ENCODE measurements around the gene CALHM3. TPM values are rescaled to one million over a fixed set of nuclear protein-coding genes. Genes with fewer than 3 reads are reported as not detected.
"Not testable (repeated sequence)": the region's sequence is repeated elsewhere in the genome, so short reads cannot be mapped to it uniquely, and the experiment has no call there.

Gene CALHM3
- not detected in 2 replicates for total RNA-seq (2014; rRNA removed; shearing (Covaris generic))

GRCh38 chr10:103479135-103479534 lies at the start of gene CALHM3:
TSS of gene CALHM3 (minus strand) at chr10:103479240. CDS start at chr10:103479032, 208 bp downstream.
- in situ Hi-C loops (cut with HindIII; ENCODE audit: low sequenced_read_pairs): no loop called here
- DNase-seq (ENCODE audit: low spot score): no peak

DNA sequence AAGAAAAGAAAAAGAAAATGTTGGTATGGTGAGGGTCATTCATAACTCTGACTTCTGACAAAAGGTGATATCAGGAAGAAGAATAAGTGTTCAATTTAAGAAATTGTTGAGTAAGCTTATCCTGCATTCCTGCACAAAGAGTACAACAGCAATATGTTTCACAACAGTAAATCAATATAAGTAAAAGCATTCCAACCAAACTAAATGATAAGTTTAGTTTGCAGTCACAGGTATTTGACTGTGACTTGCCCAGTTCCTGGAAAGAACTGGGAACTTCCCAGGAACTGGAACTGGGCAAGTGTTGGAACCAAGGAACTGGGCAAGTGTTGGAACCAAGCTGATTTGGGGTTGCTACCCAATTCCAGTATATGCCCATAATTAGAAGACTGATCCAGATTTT lies 49.5 kb upstream of the CALHM3 start:
- in situ Hi-C loops (cut with HindIII; ENCODE audit: low sequenced_read_pairs): no loop called here
- DNase-seq (ENCODE audit: low spot score): no peak

GRCh38 chr10:103527476-103527875 lies 48.4 kb upstream of the CALHM3 start:
- DNase-seq (ENCODE audit: low spot score); in situ Hi-C loops (cut with HindIII; ENCODE audit: low sequenced_read_pairs): not testable (repeated sequence)

DNA sequence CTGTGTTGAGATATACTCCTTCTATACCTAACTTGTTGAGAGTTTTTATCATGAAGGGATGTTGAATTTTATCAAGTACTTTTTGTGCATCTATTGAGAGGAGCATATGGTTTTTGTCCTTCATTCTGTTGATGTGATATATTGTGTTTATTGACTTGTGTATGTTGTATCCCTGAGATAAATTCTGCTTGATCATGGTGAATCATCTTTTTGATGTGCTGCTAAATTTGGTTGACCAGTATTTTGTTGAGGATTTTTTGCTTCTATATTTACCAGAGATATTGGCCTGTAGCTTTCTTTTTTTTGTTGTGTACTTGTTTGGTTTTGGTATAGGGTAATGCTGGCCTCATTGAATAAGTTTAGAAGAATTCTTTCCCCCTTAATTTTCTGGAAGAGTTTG lies 46.9 kb upstream of the CALHM3 start:
- in situ Hi-C loops (cut with HindIII; ENCODE audit: low sequenced_read_pairs): no loop called here
- no peak for DNase-seq (ENCODE audit: low spot score)

- no peak for DNase-seq (ENCODE audit: low spot score)
- in situ Hi-C loops (cut with HindIII; ENCODE audit: low sequenced_read_pairs): no loop called here
These were observed 44.6 kb upstream of the CALHM3 start for GRCh38 chr10:103523683-103524082.

DNA sequence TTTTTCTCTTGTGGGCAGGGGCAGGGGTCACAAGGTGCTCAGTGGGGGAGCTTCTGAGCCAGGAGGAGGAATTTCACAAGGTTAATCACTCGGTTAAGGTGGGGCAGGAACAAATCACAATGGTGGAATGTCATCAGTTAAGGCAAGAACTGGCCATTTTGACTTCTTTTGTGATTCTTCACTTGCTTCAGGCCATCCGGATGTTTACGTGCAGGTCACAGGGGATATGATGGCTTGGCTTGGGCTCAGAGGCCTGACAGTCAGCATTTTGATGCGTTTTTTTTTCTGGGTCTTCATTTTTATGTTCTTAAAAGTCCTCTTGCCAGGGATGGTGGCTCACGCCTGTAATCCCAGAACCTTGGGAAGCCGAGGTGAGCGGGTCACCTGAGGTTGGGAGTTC lies 43.0 kb upstream of the CALHM3 start:
- in situ Hi-C loops (cut with HindIII; ENCODE audit: low sequenced_read_pairs); DNase-seq (ENCODE audit: low spot score): not testable (repeated sequence)

DNA sequence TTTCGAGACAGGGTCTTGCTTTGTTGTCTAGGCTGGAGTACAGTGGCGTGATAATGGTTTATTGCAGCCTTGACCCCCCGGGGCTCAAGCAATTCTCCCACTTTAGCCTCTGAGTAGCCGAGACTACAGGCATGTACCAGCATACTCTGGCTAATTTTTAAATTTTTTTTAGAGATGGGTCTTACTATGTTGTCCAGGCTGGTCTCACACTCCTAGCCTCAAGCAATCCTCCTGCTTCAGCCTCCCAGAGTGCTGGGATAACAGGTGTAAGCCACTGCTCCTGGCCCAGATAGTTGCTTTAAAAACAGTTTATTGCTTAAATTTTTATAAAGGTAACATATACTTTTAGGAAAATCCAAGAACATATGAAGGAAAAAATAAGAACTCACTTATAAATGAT lies 40.8 kb upstream of the CALHM3 start:
- no peak for DNase-seq (ENCODE audit: low spot score)
- in situ Hi-C loops (cut with HindIII; ENCODE audit: low sequenced_read_pairs): no loop called here

DNA sequence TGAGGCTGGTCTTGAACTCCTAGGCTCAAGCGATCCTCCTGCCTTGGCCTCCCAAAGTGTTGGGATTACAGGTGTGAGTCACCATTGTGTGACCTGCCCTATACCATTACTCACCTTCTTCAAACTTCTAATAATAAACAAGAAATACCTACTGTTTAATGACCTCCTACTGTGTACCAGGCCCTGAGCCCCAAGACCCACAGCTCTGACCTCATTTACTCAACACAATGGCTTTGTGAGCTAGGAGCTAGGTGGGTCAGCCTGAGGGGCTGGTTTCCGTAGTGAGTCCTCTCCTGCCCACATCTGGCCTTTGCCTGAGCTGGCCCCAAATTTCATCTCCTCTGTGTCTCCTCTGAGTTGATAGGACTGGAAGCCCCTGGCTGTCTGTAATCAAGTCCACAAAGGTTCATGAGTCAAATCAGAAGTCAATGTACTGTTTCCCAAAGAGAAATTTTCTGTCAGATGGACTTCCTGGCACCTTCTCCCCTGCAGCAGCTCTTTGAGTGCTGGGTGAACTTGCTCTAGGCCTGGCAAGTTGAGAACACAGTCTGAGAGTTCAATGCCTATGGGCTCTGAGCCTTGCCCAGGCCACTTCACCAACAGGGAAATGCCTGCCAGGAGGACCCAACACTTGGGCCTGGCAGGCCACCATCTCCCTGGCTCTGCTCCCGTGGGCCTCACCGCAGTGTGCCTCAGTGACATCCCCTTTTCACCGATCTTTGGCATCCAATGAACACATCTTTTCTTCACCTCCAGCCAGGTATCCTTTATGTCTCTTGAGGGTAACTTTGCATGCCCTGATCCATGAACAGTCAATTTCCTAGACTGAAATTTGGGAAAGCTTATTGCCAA lies 38.4 kb upstream of the CALHM3 start:
- in situ Hi-C loops (cut with HindIII; ENCODE audit: low sequenced_read_pairs): no loop called here
- DNase-seq (ENCODE audit: low spot score): no peak

DNA sequence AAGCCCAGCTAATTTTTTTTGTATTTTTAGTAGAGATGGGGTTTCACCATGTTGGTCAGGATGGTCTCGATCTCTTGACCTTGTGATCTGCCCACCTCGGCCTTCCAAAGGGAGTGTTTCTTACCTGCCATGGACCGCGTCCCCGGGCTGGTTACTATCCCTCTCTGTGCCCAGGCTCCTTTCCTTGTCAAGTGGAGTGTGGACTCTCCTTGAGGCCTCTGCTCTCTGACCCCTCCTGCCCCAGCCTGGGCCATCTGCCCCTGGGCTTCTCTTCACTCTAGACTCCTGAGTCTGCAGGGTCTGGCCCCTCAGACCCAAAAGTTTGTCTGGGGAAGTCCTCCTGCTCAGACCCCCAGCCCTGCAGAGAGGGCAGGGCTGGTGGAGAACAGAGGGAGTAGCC lies 35.2 kb upstream of the CALHM3 start:
- DNase-seq (ENCODE audit: low spot score): no peak
- in situ Hi-C loops (cut with HindIII; ENCODE audit: low sequenced_read_pairs): no loop called here

DNA sequence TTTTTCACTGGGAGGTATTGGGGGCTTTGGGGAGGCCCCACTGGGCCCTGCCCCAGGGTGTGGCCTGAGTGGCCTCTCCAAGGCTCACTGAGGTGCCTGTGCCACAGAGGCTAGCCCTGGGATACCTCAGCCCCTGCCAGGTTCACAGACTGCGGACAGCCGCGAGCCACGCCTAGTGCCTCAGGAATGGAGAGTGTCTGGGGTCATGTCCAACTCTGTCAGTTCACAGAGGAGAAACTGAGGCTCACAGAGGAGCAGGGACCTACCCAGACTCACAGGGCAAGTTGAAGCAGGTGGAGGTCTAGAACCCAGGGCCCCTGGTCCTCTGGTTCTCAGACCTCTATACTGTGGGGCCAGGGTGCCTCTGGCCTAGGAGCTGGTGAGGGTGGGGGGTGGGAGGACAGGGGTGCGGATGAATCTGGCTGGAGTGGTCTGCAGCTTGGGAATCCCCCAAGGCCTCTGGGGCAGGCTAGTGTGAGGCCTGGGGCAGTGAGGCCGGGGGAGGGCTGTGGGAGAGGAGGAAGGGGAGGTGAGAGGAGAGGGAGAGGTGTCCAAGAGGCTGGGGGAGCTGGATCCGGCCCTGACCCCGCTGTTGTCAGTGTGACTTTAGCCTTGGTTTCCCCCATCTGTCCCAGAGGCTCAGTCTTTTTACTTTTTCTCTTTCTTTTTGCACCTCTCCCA lies 34.5 kb upstream of the CALHM3 start:
- no peak for DNase-seq (ENCODE audit: low spot score)

DNA sequence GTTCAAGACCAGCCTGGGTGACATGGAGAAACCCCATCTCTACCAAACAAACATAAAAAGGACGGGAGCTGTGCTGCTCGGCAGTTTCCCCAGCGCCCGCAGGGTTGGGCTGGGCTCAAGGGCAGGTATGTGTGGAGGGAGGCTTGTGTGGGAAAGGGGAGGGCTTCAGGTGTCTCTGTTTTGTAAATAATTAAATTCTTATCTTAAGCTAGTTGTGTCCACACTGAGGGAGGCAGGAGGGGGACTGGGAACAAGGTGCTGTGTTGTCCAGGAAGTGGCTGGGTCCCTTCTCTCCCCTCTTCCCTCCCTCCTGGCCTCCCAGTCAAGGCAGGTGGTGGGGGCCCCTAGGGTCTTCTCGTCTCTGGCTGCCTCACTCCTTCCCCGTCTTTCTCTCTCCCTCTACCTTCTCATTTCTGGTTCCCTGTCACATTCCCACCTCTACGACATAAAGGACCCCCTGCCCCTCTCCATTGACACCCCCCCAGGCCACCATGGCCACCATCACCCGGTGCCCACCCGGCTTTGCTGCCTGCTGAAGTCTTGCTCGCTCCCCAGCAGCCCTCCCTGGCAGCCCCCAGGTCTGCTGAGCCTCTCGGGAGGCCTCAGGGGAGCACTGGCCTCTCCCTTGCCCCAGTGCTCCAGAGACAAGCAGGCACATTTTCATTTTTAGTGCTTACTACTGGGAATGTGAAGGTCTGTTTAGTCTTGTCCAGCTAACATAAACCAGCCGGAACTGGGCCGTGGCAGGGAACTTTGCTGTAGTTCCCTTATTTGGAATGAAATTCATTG lies 33.7 kb upstream of the CALHM3 start:
- DNase-seq (ENCODE audit: low spot score): no peak
- in situ Hi-C loops (cut with HindIII; ENCODE audit: low sequenced_read_pairs): no loop called here

More for the DNA sequence above, 34.5 kb upstream of the CALHM3 start:
- in situ Hi-C loops (cut with HindIII; ENCODE audit: low sequenced_read_pairs): no loop called here

DNA sequence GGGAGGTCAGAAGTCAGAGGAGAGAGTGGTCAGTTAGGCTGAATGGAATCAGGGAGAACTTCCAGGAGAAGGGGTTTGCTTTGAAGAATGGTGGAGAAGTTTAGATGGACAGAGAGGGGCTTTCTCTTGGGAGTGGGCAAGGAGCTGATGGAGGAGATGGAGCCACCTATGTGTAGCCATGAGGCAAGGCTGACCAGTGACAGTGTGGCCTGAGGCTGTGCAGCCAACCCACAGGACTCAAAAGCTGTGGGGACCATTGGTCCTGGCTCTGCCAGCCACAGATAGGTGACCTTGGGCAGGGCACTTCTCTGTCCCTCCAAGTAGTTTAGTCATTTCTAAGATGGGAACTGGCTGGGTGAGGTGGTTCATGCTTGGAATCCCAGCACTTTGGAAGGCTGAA lies 33.1 kb upstream of the CALHM3 start:
- in situ Hi-C loops (cut with HindIII; ENCODE audit: low sequenced_read_pairs): no loop called here
- no peak for DNase-seq (ENCODE audit: low spot score)

GRCh38 chr10:103510791-103511752 lies 32.0 kb upstream of the CALHM3 start:
- no peak for DNase-seq (ENCODE audit: low spot score)
- in situ Hi-C loops (cut with HindIII; ENCODE audit: low sequenced_read_pairs): no loop called here

- in situ Hi-C loops (cut with HindIII; ENCODE audit: low sequenced_read_pairs): no loop called here
- no peak for DNase-seq (ENCODE audit: low spot score)
These were observed 31.1 kb upstream of the CALHM3 start for GRCh38 chr10:103510046-103510685.

DNA sequence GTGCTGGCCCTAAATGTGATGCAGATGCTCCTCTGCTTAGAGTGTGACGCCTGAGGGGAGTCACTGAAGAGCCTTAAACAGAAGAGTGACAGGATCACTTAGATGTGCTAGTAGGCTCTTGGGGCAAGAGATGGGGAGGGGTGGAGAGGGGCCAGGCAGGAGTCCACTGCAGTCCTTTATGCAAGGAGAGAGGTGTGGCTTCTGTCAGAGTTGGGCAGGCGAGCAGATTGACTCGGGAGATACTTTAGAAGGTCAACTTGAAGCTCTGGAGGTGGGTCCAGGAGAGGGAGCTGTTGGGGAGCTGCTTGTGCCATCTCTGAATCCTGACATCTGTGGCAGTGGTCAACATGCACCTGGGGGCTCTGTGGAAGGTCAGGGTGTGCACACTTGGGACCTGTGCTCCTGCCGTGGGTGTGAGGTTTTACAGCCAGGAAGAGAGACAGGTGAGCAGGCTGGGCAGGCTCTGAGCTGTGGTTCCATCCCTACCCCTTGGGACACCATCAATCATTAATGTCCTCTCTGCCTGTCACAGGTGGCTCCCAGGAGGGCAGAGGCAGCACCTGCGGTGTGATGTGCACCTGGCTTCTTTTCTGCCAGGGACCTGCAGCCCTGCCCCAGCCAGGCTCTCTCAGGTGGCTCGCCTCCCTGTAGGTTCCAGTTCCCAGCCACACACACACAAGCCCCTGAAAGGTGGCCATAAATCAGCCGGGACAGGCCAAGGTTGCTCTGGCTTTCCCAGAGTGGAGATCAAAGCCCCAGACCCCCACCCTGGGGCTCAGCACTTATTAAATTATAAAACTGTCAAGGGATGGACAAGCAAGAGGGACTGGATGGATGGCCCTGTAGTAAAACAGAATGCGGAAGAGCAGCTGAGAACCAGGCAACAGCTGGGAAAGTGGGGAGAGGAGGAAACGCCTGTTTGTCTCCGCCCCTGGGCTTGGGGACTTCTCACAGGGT lies 28.5 kb upstream of the CALHM3 start:
- no peak for DNase-seq (ENCODE audit: low spot score)
- in situ Hi-C loops (cut with HindIII; ENCODE audit: low sequenced_read_pairs): no loop called here

- DNase-seq (ENCODE audit: low spot score): no peak
- in situ Hi-C loops (cut with HindIII; ENCODE audit: low sequenced_read_pairs): no loop called here
These were observed 27.0 kb upstream of the CALHM3 start for GRCh38 chr10:103506061-103506460.

DNA sequence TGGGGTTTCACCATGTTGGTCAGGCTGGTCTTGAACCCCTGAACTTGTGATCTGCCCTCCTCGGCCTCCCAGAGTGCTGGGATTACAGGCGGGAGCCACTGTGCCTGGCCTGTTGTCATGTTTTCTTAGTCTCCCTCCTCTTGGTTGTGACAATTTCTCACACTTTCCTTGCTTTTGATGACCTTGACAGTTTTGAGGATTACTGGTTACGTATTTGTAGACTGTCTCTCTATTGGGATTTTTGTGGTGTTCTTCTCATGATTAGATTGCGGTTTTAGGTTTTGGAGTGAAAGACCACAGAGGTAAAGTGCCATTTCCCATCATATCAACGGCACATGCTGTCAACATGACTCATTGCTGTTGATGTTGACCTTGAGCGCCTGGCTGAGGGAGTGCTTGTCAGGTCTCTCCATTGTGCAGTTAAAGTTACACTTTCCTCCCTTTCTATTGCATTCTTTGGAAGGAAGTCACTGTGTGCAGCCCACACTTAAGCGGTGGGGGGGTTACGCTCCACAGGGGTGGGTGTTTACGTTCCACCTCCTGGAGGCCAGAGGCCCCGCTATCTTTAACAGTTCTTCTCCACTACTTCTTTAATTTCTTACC lies 25.2 kb upstream of the CALHM3 start:
- in situ Hi-C loops (cut with HindIII; ENCODE audit: low sequenced_read_pairs): no loop called here
- no peak for DNase-seq (ENCODE audit: low spot score)

Data from G401 (cell line).